ENCODE results near the gene SMIM38.

SMIM38 gene

DNA sequence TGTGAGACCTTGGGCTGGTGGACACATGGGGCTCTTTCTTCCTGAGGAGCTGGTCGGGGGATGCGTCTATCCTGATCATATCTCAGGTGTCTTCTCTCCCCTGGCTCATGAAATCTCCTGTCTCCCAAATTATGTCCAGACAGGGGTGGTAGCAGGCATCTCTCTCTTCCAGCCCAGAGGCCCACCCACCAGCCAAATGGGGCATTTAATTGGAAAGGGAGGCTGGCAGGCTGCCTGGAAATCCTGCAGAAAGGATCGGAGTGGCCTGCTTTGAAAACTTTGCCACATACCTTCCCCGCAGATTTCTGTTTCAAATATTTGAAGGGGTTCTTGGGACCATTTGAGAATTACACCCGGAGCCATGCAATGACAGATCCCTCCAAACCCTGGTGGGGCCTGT is 37.4 kb downstream of the SMIM38 start:
- ATAC-seq = no peak
- peaks cover 21% of the 10 kb centered on the region for H3K9me3 Mint-ChIP-seq
- peaks cover 10% of the 10 kb centered on the region for H3K27me3 Mint-ChIP-seq
- H3K36me3 Mint-ChIP-seq = peaks cover 14% of the 10 kb centered on the region
- H3K4me1 Mint-ChIP-seq = no peaks in the 10 kb centered on the region
- no peak overlapping the region for H3K27ac Mint-ChIP-seq
- H3K4me3 Mint-ChIP-seq = no peak overlapping the region

DNA sequence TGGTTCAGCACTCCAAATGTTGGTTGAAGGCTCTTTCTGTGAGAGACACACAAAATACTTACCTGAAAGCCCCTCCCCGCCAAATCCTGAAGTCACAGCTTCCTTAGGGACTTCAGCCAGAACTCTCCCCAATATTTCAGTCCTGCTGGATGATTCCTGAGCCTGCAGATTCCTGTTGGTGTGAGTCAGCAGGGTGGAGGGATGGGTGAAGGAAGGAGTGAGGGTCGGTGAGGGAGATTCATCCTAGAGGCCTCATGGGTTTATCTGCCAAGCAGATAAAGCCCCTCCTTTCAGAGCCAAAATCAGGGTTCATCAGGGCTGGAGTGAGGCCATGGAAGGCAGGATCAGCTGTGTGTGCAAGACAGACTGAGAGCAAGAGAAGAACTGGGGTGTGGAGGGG is 37.9 kb downstream of the SMIM38 start:
- Mint-ChIP-seq H3K27me3 (peaks cover 12% of the 10 kb centered on the region), H3K9me3 (peaks cover 19% of the 10 kb centered on the region), H3K27ac (no peak overlapping the region), H3K36me3 (peaks cover 14% of the 10 kb centered on the region), H3K4me1 (no peaks in the 10 kb centered on the region), H3K4me3 (no peak overlapping the region)
- no peak for ATAC-seq

DNA sequence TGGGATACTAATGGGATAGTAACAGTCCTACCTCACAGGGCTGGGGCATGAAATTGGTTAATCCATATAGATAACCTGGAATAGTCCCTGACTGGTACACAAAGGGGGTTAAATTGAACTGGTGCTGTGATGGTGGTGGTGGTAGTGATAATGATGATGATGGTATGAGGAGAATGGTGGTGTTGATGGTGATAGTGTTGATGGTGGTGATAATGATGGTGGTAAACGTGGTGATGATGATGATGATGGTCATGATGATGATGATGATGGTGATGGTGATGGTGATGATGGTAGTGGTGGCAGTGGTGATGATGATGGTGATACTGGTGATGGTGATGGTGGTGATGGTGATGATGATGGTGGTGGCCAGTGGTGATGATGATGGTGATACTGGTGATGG is 38.7 kb downstream of the SMIM38 start:
- peaks cover 18% of the 10 kb centered on the region for H3K9me3 Mint-ChIP-seq
- ATAC-seq = no peak
- H3K4me1 Mint-ChIP-seq = peaks cover 6% of the 10 kb centered on the region
- H3K36me3 Mint-ChIP-seq = peaks cover 6% of the 10 kb centered on the region
- no peak overlapping the region for H3K27ac Mint-ChIP-seq
- peaks cover 12% of the 10 kb centered on the region for H3K27me3 Mint-ChIP-seq
- no peak overlapping the region for H3K4me3 Mint-ChIP-seq

DNA sequence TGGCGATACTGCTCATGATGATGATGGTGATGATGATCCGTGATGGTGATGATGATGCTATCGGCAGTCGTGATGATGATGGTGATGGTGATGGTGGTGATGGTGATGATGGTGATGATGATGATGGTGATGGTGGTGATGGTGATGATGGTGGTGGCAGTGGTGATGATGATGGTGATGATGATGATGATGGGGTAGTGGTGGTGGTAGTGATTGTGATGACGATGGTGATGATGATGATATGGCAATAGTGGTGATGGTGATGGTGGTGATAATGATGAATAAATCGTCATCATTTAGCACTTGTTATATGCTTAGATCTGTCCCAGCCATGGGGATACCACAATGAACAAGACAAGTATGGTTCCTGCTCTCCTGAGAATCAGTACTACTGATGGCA is 39.2 kb downstream of the SMIM38 start:
- Mint-ChIP-seq H3K27me3 (peaks cover 15% of the 10 kb centered on the region), H3K36me3 (peaks cover 6% of the 10 kb centered on the region), H3K4me1 (peaks cover 10% of the 10 kb centered on the region), H3K9me3 (peaks cover 16% of the 10 kb centered on the region), H3K27ac (no peak overlapping the region), H3K4me3 (no peak overlapping the region)
- ATAC-seq = no peak

DNA sequence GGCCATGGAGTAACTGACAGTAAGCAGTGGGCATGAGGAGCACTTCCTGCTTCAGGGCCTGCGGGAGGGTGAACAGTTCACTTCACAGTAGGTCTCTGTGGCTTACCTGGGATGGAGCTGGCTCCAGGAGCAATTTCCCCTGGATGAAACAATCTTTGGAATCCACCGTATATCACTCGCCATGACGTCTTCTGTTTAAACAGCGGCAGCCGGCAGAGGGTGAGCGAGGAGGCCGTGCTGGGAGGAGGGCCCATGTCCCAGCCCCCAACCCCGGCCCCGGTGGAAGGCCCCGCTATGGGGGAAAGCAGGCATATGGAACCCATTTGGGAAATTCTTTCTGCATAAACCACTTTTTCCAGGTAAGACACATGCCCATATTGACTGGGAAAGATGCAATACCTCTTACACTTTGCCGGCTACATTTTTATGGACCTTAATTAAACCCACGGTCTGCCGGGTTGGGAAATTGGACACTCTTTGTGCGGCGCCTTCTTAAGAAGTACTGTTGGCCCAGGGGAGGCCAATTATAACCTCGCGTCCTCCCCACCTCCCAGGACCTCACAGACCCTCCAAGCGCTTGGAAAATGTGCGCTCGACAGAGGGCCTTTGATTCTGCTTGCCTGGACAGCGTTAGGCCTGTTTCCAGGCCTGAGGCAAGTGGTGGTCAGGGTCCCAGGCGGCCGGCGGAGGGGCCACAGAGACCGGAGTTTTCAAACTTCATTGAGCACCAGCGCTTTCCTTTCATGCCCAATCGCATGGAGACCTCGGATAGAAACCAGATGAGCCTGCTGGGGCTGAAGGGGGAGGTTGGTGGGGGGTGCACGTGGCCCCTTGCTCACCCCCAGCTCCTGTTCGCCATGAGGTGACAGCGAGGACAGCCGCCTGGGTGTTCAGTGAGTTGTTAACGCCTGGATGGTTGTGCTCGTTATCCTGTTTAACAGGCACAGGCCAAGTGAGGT is 40.4 kb downstream of the SMIM38 start:
- Mint-ChIP-seq H3K9me3 (peaks cover 16% of the 10 kb centered on the region), H3K4me1 (peaks cover 10% of the 10 kb centered on the region), H3K27ac (no peak overlapping the region), H3K27me3 (peaks cover 18% of the 10 kb centered on the region), H3K4me3 (no peak overlapping the region), H3K36me3 (peaks cover 6% of the 10 kb centered on the region)
- ATAC-seq = no peak

DNA sequence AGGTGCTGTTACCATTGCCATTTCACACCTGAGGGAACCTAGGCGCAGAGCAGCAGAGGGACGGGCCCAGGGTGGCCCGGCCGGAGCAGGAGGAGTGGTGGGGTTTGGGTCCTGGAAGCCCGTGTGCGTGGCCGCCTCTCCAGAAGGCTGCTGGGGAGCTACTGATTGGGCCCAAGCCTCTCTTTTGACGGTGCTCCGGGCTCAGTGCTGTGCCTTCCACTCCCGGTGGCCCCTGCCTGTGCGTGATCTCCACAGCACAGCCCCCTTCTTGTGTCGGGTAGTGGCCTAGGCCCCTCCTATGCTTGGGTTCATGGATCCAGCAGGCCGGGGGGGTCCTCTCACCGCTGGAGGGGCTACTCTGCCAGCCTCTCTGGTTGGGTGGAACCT is 41.0 kb downstream of the SMIM38 start:
- ATAC-seq = no peak

DNA sequence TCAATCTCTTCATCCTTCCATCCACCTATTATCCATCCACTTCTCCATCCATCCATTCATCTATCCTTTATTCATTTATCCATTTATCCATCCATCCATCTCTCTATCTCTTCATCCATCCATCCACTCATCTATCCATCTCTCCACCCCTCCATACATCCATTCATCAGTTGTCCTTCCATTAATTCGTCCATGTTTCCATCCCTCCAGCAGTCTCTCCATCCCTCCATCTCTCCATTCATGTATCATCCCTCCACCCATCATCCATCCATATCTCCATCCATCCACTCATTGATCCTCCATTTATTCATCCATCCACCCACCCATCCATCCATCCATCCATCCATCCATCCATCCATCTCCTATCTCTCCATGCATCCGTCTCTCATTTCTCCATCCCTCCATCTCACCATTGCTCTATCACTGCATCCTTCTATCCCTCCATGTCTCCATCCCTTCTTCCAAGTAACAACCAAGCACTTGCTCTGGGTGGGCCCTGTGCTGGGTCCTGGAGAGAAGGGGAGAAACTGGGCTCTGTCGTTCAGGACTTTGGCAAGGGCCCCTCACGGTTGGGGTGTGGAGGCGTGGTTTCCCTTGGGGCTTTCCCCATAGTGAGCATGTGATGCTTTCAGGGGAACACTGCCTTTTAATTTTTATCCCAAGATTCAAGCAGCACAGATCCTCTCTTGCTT is 43.3 kb downstream of the SMIM38 start:
- peaks cover 10% of the 10 kb centered on the region for H3K4me1 Mint-ChIP-seq
- H3K9me3 Mint-ChIP-seq = peaks cover 16% of the 10 kb centered on the region
- ATAC-seq = no peak
- H3K4me3 Mint-ChIP-seq = no peak overlapping the region
- H3K27me3 Mint-ChIP-seq = peaks cover 18% of the 10 kb centered on the region
- H3K27ac Mint-ChIP-seq = no peak overlapping the region
- H3K36me3 Mint-ChIP-seq = peaks cover 6% of the 10 kb centered on the region

More for the DNA sequence above, 41.0 kb downstream of the SMIM38 start:
- H3K27ac Mint-ChIP-seq = no peak overlapping the region
- peaks cover 18% of the 10 kb centered on the region for H3K27me3 Mint-ChIP-seq
- peaks cover 6% of the 10 kb centered on the region for H3K36me3 Mint-ChIP-seq
- H3K4me1 Mint-ChIP-seq = peaks cover 10% of the 10 kb centered on the region
- peaks cover 16% of the 10 kb centered on the region for H3K9me3 Mint-ChIP-seq
- H3K4me3 Mint-ChIP-seq = no peak overlapping the region

DNA sequence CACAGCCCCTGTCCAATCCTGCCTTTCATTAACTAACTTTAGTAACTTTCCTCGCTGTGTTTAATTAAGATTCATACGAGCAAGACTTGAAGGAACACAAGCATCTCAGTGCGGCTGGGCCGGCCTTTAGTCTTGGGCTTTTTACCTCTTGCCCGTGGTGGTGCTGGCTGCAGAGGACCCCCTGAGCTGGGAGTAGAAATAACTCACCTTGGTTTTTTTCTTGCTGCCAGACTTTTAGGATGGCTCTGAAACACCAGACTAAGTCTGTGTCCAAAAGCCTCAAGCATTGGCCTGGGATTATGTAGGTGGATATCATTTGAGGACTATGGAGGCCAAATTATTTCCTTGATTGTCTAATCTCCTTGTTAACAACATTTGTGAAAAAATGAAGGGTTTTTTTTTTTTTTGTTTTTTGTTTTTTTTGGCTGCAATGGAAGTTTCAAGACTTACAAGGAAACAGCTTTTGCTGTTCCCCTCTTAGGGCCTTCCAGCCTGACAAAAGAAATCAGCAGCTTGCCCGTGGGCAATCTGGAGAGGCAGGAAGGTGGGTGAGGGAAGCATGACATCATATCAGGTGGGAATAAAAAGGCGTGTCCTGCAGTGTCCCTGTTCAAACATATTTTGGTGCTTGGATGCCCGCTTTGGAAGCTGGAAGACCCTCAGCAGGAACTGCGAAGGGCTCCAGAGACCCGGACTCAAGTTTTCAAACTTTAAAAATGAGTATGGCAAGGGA is 44.0 kb downstream of the SMIM38 start:
- H3K27ac Mint-ChIP-seq = no peak overlapping the region
- H3K9me3 Mint-ChIP-seq = peaks cover 11% of the 10 kb centered on the region
- ATAC-seq = no peak
- H3K4me1 Mint-ChIP-seq = peaks cover 10% of the 10 kb centered on the region
- no peak overlapping the region for H3K4me3 Mint-ChIP-seq
- H3K36me3 Mint-ChIP-seq = no peaks in the 10 kb centered on the region
- peaks cover 18% of the 10 kb centered on the region for H3K27me3 Mint-ChIP-seq

DNA sequence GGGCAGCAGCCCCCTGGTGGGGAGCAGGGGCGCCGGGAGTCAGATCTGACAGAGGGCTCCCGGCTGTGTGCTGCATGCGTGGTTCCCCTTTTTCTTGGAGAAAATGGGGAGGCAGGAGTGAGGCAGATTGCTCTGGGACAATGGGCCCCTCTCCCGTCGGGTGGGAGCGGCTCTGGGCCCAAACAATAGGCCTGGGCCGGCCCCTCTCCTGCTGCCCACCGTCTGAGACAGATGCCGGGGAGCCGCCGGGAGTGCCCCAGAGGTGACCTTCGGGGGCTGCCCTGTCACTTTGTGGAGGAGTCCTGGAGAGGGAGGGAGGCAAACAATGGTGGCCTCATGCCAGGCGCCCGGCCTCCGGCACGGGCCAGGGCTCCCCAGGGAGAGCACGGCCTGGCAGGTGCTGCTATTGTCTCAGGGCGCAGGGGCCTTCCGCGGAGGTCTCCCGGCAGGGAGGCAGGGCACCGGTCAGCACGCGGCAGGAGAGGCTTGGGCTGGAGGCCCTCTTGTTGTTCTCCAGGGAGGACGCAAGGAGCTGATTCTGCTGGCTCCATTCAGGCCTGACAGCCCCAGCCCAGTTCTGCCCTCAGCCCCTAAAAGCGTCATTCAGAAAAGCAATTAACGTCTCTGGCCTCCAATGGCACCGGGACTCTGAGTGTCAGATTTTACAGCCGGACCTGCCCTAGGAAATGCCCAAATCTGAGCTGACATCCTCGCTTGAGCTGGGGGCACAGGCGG is 44.8 kb downstream of the SMIM38 start:
- Mint-ChIP-seq H3K27me3 (peaks cover 18% of the 10 kb centered on the region), H3K4me3 (no peak overlapping the region), H3K9me3 (peaks cover 7% of the 10 kb centered on the region), H3K4me1 (peaks cover 10% of the 10 kb centered on the region), H3K36me3 (no peaks in the 10 kb centered on the region), H3K27ac (no peak overlapping the region)
- ATAC-seq = no peak

DNA sequence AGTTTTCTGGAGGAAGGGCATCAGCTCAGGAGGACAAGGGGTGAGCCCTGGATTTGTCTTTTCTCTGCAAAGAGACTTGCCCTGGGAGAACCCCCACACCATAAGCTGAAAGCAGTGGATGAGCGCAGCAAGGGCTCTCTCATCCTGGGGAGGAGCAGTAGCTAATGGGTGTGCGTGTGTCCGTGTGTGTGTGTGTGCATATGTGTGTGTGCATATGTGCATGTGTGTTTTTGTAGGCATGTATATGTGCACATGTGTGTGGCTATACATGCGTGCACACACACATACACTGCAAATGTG is 45.3 kb downstream of the SMIM38 start:
- Mint-ChIP-seq H3K36me3 (no peaks in the 10 kb centered on the region), H3K9me3 (peaks cover 7% of the 10 kb centered on the region), H3K27me3 (peaks cover 18% of the 10 kb centered on the region), H3K4me1 (peaks cover 10% of the 10 kb centered on the region), H3K4me3 (no peak overlapping the region), H3K27ac (no peak overlapping the region)
- no peak for ATAC-seq

DNA sequence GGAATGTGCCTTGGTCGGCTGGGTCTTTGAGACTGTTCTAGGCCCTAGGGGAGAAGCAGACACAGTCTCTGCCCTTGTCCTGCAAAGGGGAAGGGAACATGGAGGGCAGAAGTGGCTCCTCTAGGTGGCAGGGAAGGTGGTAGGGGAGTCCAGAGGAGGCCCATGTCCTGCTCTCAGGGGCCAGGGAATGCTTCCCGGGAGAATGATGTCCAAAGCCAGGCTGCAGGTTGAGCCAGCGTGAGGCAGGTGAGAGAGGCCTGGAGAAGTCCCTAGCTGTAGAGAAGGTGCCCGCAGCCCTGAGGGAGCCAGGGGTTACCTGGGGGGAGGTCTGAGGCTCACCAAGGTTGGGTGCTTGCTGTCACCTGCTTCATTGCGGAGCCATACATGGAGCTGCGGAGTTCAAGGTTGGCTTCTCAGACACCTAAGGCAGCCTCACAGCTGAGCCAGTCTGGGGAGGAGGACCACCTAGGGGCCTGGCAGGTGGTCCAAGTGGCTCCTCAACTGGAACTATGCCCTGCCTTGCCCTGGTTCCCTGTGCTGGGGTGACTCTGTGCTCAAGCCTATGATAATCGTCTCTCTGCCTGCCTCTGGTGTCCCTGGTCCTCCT is 46.1 kb downstream of the SMIM38 start:
- no peaks in the 10 kb centered on the region for H3K36me3 Mint-ChIP-seq
- ATAC-seq = no peak
- peaks cover 7% of the 10 kb centered on the region for H3K9me3 Mint-ChIP-seq
- peaks cover 10% of the 10 kb centered on the region for H3K4me1 Mint-ChIP-seq
- H3K4me3 Mint-ChIP-seq = no peak overlapping the region
- peaks cover 18% of the 10 kb centered on the region for H3K27me3 Mint-ChIP-seq
- no peak overlapping the region for H3K27ac Mint-ChIP-seq

DNA sequence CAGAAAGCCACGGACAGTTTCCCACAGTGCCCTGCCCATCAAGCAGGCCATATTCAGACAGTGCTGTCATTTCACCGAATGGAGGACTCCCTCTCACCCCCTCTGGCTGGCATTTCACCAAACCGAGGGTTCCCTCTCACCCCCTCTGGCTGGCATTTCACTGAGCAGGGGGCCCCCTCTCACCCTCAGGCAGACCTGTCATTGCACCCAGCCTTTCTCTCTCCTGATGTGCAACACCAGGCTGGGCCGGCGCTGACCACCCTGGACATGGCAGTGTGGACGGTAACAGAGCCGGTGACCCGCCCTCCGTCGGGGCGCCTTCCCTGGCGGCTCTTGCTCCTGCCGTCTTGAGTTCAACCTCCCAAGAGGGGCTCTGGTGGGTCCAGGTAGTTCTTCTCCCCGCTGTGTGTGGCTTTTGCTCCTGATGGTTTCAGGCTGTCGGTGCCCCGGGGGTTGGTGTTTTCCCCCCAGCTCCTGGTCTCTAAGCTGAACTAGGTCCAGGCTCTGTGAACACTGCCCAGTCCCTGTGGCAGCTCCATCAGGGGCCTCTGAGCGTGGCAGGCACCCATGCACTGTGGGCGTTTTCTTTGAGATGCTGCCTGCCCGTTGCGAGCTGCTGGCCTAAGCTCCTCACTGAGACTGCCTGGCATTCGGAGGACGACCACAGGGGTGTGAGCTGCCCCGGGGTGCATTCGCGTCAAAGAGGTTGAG is 46.9 kb downstream of the SMIM38 start:
- Mint-ChIP-seq H3K36me3 (no peaks in the 10 kb centered on the region), H3K4me1 (peaks cover 10% of the 10 kb centered on the region), H3K27ac (no peak overlapping the region), H3K4me3 (no peak overlapping the region), H3K9me3 (peaks cover 9% of the 10 kb centered on the region), H3K27me3 (peaks cover 18% of the 10 kb centered on the region)
- no peak for ATAC-seq

DNA sequence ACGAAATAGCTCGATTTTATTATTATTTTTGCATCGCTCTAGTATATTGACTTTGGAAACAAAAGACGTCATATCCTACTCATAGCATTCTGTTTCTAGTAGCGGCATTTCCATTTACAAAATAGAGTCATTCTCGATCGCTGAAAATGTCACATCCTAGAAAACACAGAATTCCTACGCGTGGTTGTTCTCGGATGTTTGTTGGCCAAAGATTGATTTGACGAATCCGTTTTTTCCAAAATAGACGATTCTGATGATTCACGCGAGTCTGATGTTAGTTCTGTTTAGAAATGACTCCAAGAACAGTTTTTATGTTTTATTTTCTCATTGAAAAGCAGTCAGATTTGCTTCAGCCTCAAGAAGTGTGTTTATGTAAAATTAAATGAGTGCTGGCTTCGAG is 47.6 kb downstream of the SMIM38 start:
- H3K4me3 Mint-ChIP-seq = no peak overlapping the region
- H3K27ac Mint-ChIP-seq = no peak overlapping the region
- no peak for ATAC-seq
- no peaks in the 10 kb centered on the region for H3K36me3 Mint-ChIP-seq
- H3K9me3 Mint-ChIP-seq = peaks cover 12% of the 10 kb centered on the region
- peaks cover 18% of the 10 kb centered on the region for H3K27me3 Mint-ChIP-seq
- H3K4me1 Mint-ChIP-seq = peaks cover 10% of the 10 kb centered on the region

DNA sequence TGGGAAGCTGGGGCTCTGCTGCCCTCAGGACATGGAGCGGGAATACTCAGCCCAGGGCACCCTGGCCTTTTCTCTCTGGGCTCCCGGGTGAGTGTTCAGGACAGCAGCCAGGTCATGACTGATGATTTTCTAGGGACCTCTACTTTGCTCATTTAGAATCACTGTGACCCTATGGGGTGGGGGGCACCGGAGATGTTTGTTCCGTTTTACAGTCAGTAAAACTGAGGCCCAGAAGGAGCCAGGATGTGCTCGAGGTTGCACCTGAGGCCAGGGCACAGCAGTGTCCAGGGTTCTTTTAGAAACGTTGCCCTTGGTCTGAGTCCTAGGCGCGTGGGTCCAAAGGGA is 48.1 kb downstream of the SMIM38 start:
- peaks cover 14% of the 10 kb centered on the region for H3K27me3 Mint-ChIP-seq
- no peak overlapping the region for H3K27ac Mint-ChIP-seq
- peaks cover 11% of the 10 kb centered on the region for H3K9me3 Mint-ChIP-seq
- no peak overlapping the region for H3K4me3 Mint-ChIP-seq
- H3K4me1 Mint-ChIP-seq = peaks cover 9% of the 10 kb centered on the region
- ATAC-seq = no peak
- no peaks in the 10 kb centered on the region for H3K36me3 Mint-ChIP-seq

Measured in stimulated activated memory B cell treated with anti-CD40 and anti-IgM and Interleukin-4, amounts not matched to agents 10 μg/mL and 1 μg/mL and 100 μg/mL, for 72 hours (primary cell).